WTC11 (cell line): ENCODE data around the gene SPTLC2.

Experiments used
- TF ChIP-seq, protein P1 (sequence below): sonication (generic); formaldehyde crosslinking; IDR thresholded peaks from 2 replicates; pipeline ENCODE4 v1.8.1; 2023; ENCODE audit warnings: mild to moderate bottlenecking, missing genetic modification reagents
- TF ChIP-seq, protein P2 (sequence below): sonication (generic); formaldehyde crosslinking; IDR thresholded peaks from 2 replicates; pipeline ENCODE4 v1.8.1; 2023; ENCODE audit warnings: mild to moderate bottlenecking, missing genetic modification reagents, moderate library complexity

DNA sequence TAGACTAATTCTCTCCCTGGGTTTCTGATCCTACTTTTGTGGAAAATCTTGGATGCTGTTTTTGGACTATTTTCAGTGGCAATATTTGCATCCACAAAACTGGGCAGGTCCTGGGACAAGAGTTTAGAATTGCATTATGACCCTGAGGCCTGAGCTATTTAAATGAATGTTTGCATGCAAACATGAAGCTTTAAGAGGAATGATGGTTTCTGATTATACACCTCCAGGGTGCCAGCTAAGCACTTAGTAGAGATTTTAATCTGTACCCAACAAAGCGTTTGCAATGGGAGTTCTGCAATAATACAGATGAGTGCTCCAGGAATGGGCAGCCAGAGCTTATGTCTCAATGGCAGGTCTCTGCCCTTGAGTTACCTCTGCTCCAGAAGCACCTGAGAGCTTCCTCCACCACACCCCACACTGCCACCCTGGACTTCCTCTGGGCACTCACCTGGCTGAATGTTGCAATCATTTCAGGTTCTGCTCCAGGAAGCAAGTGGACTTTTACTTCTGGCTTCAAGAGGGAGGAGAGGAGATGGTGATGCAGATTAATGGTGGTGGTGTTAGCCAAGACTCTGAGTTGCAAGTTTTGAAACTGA lies 6.0 kb upstream of the SPTLC2 start:
- TF ChIP-seq, protein P1, sequence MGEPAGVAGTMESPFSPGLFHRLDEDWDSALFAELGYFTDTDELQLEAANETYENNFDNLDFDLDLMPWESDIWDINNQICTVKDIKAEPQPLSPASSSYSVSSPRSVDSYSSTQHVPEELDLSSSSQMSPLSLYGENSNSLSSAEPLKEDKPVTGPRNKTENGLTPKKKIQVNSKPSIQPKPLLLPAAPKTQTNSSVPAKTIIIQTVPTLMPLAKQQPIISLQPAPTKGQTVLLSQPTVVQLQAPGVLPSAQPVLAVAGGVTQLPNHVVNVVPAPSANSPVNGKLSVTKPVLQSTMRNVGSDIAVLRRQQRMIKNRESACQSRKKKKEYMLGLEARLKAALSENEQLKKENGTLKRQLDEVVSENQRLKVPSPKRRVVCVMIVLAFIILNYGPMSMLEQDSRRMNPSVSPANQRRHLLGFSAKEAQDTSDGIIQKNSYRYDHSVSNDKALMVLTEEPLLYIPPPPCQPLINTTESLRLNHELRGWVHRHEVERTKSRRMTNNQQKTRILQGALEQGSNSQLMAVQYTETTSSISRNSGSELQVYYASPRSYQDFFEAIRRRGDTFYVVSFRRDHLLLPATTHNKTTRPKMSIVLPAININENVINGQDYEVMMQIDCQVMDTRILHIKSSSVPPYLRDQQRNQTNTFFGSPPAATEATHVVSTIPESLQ (CRISPR knock-in tag), result no peak
- TF ChIP-seq, protein P2, sequence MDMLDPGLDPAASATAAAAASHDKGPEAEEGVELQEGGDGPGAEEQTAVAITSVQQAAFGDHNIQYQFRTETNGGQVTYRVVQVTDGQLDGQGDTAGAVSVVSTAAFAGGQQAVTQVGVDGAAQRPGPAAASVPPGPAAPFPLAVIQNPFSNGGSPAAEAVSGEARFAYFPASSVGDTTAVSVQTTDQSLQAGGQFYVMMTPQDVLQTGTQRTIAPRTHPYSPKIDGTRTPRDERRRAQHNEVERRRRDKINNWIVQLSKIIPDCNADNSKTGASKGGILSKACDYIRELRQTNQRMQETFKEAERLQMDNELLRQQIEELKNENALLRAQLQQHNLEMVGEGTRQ (CRISPR knock-in tag), result no peak
